ENCODE results near the gene KIFBP. TPM values are rescaled to one million over a fixed set of nuclear protein-coding genes. Genes with fewer than 3 reads are reported as not detected.

KIFBP gene
- total and polyA plus RNA-seq, 8 donors: 21.1 to 30.8 (median 27.6) TPM

DNA sequence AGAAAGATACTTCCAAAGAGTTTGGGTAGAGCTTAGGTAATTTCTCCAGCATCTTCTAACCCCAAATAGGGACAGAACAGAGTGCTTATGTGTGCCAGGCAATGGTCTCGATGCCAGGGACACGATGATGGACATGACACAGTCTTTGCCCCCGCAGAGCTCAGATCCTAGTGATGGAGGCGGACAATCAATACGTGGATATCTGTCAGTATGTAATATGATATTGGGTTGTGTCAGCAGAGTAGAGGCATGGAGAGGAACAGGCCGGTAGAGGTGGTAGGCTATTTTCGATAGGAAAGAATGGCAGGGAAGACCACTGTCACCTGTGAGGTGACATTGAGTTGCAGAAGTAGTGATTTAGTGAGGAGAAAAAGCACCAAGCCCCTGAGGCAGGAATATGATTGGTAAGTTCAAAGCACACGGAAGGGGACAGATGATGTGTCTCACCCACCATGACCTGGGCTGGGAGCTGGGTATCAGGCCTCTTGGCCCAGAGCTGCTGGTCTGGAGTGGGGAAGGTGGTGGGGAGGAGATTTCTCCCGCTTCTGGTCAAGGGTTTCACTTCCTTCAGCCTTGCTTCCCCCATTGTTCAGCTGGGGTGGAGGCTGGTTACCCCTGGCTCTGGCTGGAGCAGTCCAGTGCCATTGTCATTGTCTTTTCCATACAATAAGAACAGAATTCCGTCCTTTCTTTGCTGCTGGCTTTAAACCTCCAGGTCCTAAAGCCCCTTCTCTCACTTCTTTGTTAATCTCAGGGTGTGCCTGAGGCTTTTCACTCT lies 63.3 kb downstream of the KIFBP start:
- Histone ChIP-seq H3K4me1 (peaks cover 3 to 88% of the 10 kb centered on the region in 2 donors), H3K4me3 (no peak overlapping the region), H3K9me3 (no peaks in the 10 kb centered on the region), H3K27ac (peak overlapping the region; percentile 5 to 68), H3K36me3 (no peaks in the 10 kb centered on the region), H3K27me3 (no peaks in the 10 kb centered on the region)
- DNase-seq: peak in 1 of 4 donors; percentile 56
- ATAC-seq: peak; percentile 37
- no peak for TF ChIP-seq CTCF (IDR thresholded peaks at IDR 0.05)
- intact Hi-C loops (cut with DNase I): no loop called here

GRCh38 chr10:69052736-69053135 lies 64.1 kb downstream of the KIFBP start:
- H3K9me3 ChIP-seq: no peaks in the 10 kb centered on the region
- peaks cover 0 to 88% of the 10 kb centered on the region in 2 donors for H3K4me1 ChIP-seq
- TF ChIP-seq CTCF (IDR thresholded peaks at IDR 0.05): no peak
- peak overlapping the region in 1 of 2 donors; percentile 68 for H3K27ac ChIP-seq
- ATAC-seq: no peak
- no peaks in the 10 kb centered on the region for H3K27me3 ChIP-seq
- H3K36me3 ChIP-seq: no peaks in the 10 kb centered on the region
- no peak overlapping the region for H3K4me3 ChIP-seq
- intact Hi-C loops (cut with DNase I): no loop called here
- no peak for DNase-seq

DNA sequence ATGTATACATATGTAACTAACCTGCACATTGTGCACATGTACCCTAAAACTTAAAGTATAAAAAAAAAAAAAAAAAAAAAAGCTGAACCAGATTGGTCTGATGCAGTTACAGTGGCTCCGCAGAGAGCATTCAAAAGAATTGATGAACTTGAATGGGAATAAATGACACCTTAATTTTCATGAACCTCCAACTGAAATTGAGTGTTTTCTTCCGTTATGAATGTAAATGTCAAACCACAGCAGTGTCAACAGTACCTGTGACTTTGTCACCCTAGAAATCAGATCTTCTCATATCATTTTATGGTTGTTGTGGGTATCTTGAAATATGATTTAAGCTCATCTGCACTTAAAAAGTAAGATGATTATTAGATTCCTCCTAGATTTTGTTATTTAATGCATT lies 66.6 kb downstream of the KIFBP start:
- H3K4me1 ChIP-seq: peaks cover 0 to 89% of the 10 kb centered on the region in 2 donors
- DNase-seq (no peak), ATAC-seq (no peak)
- intact Hi-C loops (cut with DNase I): no loop called here
- no peaks in the 10 kb centered on the region for H3K9me3 ChIP-seq
- no peaks in the 10 kb centered on the region for H3K36me3 ChIP-seq
- H3K4me3 ChIP-seq: no peak overlapping the region
- no peaks in the 10 kb centered on the region for H3K27me3 ChIP-seq
- H3K27ac ChIP-seq: peak overlapping the region in 1 of 2 donors; percentile 86
- TF ChIP-seq CTCF (IDR thresholded peaks at IDR 0.05): no peak

DNA sequence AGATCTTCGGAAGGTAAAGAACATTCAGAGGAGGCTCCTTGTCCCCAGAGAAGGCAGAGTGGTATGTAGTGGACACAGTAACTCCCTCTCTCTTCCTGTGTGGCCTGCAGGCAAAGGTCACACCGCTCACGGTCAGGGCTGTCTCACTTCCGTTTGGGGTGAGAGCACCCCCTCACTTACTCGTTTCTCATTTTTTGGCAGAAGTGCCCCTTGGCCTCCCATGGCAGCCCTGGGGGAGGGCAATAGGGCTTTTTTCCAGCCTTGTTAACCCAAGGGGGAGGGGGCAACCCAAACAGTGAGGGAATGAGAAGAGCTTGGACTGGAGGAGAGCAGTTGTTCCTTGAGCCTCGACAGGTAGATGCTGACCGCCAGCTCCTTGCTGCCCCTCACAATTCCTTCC lies 67.5 kb downstream of the KIFBP start:
- no peaks in the 10 kb centered on the region for H3K36me3 ChIP-seq
- peaks cover 0 to 92% of the 10 kb centered on the region in 2 donors for H3K4me1 ChIP-seq
- DNase-seq (peak in 2 of 4 donors; percentile 74 to 83), ATAC-seq (peak; percentile 53)
- no peaks in the 10 kb centered on the region for H3K9me3 ChIP-seq
- intact Hi-C loops (cut with DNase I): no loop called here
- no peak overlapping the region for H3K4me3 ChIP-seq
- TF ChIP-seq CTCF (IDR thresholded peaks at IDR 0.05): no peak
- H3K27ac ChIP-seq: peak overlapping the region; percentile 61 to 86
- H3K27me3 ChIP-seq: no peaks in the 10 kb centered on the region

GRCh38 chr10:69056536-69057260 lies 68.1 kb downstream of the KIFBP start:
- no peak for TF ChIP-seq CTCF (IDR thresholded peaks at IDR 0.05)
- Histone ChIP-seq H3K36me3 (no peaks in the 10 kb centered on the region), H3K9me3 (no peaks in the 10 kb centered on the region), H3K27ac (peak overlapping the region; percentile 61 to 86), H3K4me1 (peaks cover under 1 to 92% of the 10 kb centered on the region in 2 donors), H3K27me3 (no peaks in the 10 kb centered on the region), H3K4me3 (no peak overlapping the region)
- intact Hi-C loops (cut with DNase I): no loop called here
- ATAC-seq (no peak), DNase-seq (no peak)

Measured in left lung (tissue), 10 donors.